ENCODE data around the gene RIMS1.

RIMS1 gene

DNA sequence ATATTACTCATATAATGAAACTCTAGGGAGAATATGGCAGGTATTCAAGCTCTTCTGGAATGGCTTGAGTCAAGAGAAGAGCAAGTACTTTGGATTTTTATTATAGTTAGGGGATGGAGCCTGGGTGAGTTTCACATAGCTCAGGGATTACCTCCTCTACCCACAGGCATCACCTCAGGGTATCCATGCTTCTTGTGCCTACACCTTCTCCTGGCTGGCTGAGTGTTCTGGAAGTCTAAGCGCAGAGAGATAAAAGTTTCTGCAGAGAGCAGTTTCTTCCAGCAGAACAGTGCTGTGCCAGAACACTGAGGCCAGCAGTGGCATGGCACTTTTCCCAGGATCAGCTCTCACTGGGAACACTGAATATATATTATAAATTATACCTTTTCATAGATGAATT, 535.8 kb downstream of the RIMS1 start:
- Mint-ChIP-seq H3K36me3 (ENCODE audit: low read depth) (no peaks in the 10 kb centered on the region), H3K27ac (no peak overlapping the region), H3K4me3 (no peak overlapping the region), H3K27me3 (peaks cover 7% of the 10 kb centered on the region), H3K9me3 (no peaks in the 10 kb centered on the region), H3K4me1 (ENCODE audit: low read depth) (no peaks in the 10 kb centered on the region)
- no peak for DNase-seq

GRCh38 chr6:72424476-72424875, 538.1 kb downstream of the RIMS1 start:
- no peaks in the 10 kb centered on the region for H3K36me3 Mint-ChIP-seq (ENCODE audit: low read depth)
- H3K27ac Mint-ChIP-seq: no peak overlapping the region
- no peaks in the 10 kb centered on the region for H3K4me1 Mint-ChIP-seq (ENCODE audit: low read depth)
- DNase-seq: no peak
- peaks cover 13% of the 10 kb centered on the region for H3K27me3 Mint-ChIP-seq
- H3K9me3 Mint-ChIP-seq: no peaks in the 10 kb centered on the region
- no peak overlapping the region for H3K4me3 Mint-ChIP-seq

DNA sequence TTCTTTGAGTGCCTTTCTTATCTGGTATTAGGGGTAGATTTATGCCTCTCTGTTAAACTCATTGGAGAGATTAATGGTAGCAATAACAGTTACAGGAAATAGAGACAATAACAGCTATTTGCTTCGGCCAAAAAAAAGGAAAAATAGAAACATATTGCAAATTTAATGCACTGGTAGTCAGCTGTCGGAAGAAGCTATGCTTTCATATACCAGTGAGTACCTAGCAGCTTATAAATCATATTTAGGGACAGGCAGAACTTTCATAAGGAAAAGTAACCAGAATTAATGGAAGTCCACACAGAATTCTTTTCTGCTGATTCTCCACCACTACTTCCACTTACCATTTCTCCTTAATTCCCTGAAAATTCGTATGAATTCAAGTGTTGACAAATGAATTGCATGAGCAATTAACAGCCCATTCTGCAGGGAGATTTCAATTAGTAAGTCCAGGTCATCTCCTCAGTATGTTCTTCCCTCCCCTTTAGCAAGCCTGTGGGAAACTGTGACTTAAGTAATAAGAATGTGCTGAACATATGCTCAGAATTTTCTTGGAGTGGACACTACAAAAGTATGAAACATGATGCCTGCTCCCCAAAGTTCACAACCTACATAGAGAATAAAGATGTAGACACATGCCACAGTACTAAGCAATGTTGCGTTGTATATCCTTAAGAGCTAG, 538.8 kb downstream of the RIMS1 start:
- no peaks in the 10 kb centered on the region for H3K4me1 Mint-ChIP-seq (ENCODE audit: low read depth)
- DNase-seq: no peak

DNA sequence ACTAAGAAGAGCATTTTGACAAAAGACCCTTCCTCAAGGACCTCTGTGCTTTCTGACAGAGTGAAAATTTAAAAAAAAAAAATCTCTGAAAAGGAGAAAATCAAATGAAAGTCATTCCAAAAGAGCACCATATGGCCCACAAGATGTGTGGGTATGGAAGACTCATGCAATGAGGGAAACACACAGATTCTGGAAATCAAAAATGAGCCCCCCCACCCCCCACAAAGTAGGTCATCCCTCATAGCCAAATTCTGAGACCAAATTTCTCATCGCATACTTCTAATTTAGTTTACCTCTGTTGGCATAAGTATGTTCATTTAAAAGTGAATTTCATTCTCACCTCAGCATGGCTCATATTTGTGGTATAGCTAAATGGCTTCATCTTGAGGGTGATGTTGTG, 554.3 kb downstream of the RIMS1 start:
- Mint-ChIP-seq H3K36me3 (ENCODE audit: low read depth) (no peaks in the 10 kb centered on the region), H3K9me3 (no peaks in the 10 kb centered on the region), H3K4me3 (no peak overlapping the region), H3K27me3 (peaks cover 14% of the 10 kb centered on the region), H3K27ac (no peak overlapping the region), H3K4me1 (ENCODE audit: low read depth) (no peaks in the 10 kb centered on the region)
- no peak for DNase-seq

More for the DNA sequence above, 538.8 kb downstream of the RIMS1 start:
- Mint-ChIP-seq H3K9me3 (no peaks in the 10 kb centered on the region), H3K36me3 (ENCODE audit: low read depth) (no peaks in the 10 kb centered on the region), H3K27me3 (peaks cover 14% of the 10 kb centered on the region), H3K4me3 (no peak overlapping the region), H3K27ac (no peak overlapping the region)

DNA sequence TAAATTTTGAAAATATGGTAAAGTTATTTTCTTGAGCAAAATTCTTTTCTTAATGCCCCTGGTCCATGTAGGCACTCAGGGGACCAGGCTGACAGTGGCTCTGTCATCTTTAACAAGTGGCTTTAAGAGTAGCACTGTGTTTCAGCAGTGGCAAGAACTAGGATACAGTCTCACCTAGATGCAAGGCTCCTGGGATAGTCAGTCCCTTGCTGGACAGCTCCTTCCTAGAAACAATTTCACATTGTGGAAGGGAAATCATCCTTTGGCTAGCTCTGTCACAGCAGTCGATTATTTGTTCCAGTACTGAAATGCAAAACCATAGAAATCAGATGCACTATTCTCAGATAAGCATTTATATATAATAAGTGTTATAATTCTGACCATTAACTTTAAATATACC, 560.1 kb downstream of the RIMS1 start:
- H3K27ac Mint-ChIP-seq: no peak overlapping the region
- H3K9me3 Mint-ChIP-seq: no peaks in the 10 kb centered on the region
- peaks cover 23% of the 10 kb centered on the region for H3K27me3 Mint-ChIP-seq
- H3K4me3 Mint-ChIP-seq: no peak overlapping the region
- no peaks in the 10 kb centered on the region for H3K4me1 Mint-ChIP-seq (ENCODE audit: low read depth)
- no peaks in the 10 kb centered on the region for H3K36me3 Mint-ChIP-seq (ENCODE audit: low read depth)
- no peak for DNase-seq
